ENCODE results near the gene CLCA2.
A peak's percentile ranks its signal among the peaks of the same experiment; 100 is the strongest.

Gene CLCA2

GRCh38 chr1:86472152-86472551, 48.2 kb downstream of the CLCA2 start:
- DNase-seq, result no peak

- no peak for DNase-seq
Measured at GRCh38 chr1:86472767-86473166, 48.8 kb downstream of the CLCA2 start.

- no peak for DNase-seq
Measured at GRCh38 chr1:86477256-86477655, 53.3 kb downstream of the CLCA2 start.

- no peak for DNase-seq
Measured at GRCh38 chr1:86477682-86478081, 53.7 kb downstream of the CLCA2 start.

- no peak for DNase-seq
Measured at GRCh38 chr1:86478416-86479156, 54.6 kb downstream of the CLCA2 start.

- no peak for DNase-seq
Measured at GRCh38 chr1:86481966-86482365, 58.0 kb downstream of the CLCA2 start.

- DNase-seq, result no peak
Measured at GRCh38 chr1:86487131-86487810, 63.3 kb downstream of the CLCA2 start.

GRCh38 chr1:86487811-86488141, 63.8 kb downstream of the CLCA2 start:
- DNase-seq, result no peak

- no peak for DNase-seq
Measured at GRCh38 chr1:86489242-86489878, 65.4 kb downstream of the CLCA2 start.

- no peak for DNase-seq
Measured at GRCh38 chr1:86491171-86491950, 67.4 kb downstream of the CLCA2 start.

GRCh38 chr1:86498281-86498680, 74.3 kb downstream of the CLCA2 start:
- no peak for DNase-seq

GRCh38 chr1:86499987-86500593, 76.1 kb downstream of the CLCA2 start:
- DNase-seq, result no peak

- DNase-seq, result no peak
Measured at GRCh38 chr1:86500714-86501113, 76.7 kb downstream of the CLCA2 start.

GRCh38 chr1:86502125-86502646, 78.2 kb downstream of the CLCA2 start:
- DNase-seq, result peak in 2 of 56 donors; percentile 5 to 11

- peak in 7 of 56 donors; percentile 3 to 55 (median 17) for DNase-seq
Measured at GRCh38 chr1:86502721-86503405, 78.9 kb downstream of the CLCA2 start.

GRCh38 chr1:86503406-86504136, 79.6 kb downstream of the CLCA2 start:
- DNase-seq, result peak in 25 of 56 donors; percentile 5 to 49 (median 28)

GRCh38 chr1:86504137-86504479, 80.1 kb downstream of the CLCA2 start:
- peak in 2 of 56 donors; percentile 20 to 23 for DNase-seq

- DNase-seq, result no peak
Measured at GRCh38 chr1:86504895-86505563, 81.1 kb downstream of the CLCA2 start.

- DNase-seq, result no peak
Measured at GRCh38 chr1:86505564-86505902, 81.6 kb downstream of the CLCA2 start.

All from nucleus accumbens (tissue), 56 donors.